GM12878 (cell line): ENCODE results near the gene ALCAM.

ENCODE experiments used
- ELK1 ChIP-seq: IDR thresholded peaks from 2 replicates; pipeline ENCODE4 v1.6.1; 2012; ENCODE audit warnings: low read depth, low read length, improper control_type of control experiment
- PML ChIP-seq: IDR thresholded peaks from 2 replicates; pipeline ENCODE4 v1.6.1; 2012; ENCODE audit warnings: low read length, inconsistent platforms
- TF ChIP-seq, protein P1 (sequence below): IDR thresholded peaks from 2 replicates; pipeline ENCODE4 v1.6.1; 2012; ENCODE audit warnings: mild to moderate bottlenecking, low read depth, low read length
- TF ChIP-seq, protein P2 (sequence below): fragments of 450-650 bp; formaldehyde crosslinking; IDR thresholded peaks from 2 replicates; pipeline ENCODE4 v1.4.0; 2020; ENCODE audit warnings: mild to moderate bottlenecking, moderate library complexity

DNA sequence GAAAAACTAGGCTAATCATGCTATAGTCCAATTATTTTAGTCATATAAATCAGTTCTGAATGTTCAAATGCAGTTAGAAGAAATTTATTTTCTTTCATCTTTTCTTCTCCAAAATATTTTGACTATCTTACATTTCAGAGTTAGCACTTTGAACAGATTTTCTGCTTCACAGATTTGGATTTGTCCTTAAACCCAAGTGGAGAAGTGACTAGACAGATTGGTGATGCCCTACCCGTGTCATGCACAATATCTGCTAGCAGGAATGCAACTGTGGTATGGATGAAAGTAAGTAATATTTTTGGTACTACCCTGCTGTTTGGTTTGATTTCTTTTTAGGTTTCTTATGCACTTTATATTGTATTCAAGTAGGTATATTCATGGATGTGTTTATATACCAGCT, 178.3 kb downstream of the ALCAM start:
- TF ChIP-seq, protein P1, sequence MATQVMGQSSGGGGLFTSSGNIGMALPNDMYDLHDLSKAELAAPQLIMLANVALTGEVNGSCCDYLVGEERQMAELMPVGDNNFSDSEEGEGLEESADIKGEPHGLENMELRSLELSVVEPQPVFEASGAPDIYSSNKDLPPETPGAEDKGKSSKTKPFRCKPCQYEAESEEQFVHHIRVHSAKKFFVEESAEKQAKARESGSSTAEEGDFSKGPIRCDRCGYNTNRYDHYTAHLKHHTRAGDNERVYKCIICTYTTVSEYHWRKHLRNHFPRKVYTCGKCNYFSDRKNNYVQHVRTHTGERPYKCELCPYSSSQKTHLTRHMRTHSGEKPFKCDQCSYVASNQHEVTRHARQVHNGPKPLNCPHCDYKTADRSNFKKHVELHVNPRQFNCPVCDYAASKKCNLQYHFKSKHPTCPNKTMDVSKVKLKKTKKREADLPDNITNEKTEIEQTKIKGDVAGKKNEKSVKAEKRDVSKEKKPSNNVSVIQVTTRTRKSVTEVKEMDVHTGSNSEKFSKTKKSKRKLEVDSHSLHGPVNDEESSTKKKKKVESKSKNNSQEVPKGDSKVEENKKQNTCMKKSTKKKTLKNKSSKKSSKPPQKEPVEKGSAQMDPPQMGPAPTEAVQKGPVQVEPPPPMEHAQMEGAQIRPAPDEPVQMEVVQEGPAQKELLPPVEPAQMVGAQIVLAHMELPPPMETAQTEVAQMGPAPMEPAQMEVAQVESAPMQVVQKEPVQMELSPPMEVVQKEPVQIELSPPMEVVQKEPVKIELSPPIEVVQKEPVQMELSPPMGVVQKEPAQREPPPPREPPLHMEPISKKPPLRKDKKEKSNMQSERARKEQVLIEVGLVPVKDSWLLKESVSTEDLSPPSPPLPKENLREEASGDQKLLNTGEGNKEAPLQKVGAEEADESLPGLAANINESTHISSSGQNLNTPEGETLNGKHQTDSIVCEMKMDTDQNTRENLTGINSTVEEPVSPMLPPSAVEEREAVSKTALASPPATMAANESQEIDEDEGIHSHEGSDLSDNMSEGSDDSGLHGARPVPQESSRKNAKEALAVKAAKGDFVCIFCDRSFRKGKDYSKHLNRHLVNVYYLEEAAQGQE, result no peak
- no peak for TF ChIP-seq PML
- no peak for TF ChIP-seq ELK1
- TF ChIP-seq, protein P2, sequence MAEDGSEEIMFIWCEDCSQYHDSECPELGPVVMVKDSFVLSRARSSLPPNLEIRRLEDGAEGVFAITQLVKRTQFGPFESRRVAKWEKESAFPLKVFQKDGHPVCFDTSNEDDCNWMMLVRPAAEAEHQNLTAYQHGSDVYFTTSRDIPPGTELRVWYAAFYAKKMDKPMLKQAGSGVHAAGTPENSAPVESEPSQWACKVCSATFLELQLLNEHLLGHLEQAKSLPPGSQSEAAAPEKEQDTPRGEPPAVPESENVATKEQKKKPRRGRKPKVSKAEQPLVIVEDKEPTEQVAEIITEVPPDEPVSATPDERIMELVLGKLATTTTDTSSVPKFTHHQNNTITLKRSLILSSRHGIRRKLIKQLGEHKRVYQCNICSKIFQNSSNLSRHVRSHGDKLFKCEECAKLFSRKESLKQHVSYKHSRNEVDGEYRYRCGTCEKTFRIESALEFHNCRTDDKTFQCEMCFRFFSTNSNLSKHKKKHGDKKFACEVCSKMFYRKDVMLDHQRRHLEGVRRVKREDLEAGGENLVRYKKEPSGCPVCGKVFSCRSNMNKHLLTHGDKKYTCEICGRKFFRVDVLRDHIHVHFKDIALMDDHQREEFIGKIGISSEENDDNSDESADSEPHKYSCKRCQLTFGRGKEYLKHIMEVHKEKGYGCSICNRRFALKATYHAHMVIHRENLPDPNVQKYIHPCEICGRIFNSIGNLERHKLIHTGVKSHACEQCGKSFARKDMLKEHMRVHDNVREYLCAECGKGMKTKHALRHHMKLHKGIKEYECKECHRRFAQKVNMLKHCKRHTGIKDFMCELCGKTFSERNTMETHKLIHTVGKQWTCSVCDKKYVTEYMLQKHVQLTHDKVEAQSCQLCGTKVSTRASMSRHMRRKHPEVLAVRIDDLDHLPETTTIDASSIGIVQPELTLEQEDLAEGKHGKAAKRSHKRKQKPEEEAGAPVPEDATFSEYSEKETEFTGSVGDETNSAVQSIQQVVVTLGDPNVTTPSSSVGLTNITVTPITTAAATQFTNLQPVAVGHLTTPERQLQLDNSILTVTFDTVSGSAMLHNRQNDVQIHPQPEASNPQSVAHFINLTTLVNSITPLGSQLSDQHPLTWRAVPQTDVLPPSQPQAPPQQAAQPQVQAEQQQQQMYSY (CRISPR knock-in tag), result no peak
